GM18508 (cell line): ENCODE data around the gene FFAR2.
"Not testable (repeated sequence)": the region's sequence is repeated elsewhere in the genome, so short reads cannot be mapped to it uniquely, and the experiment has no call there.

ENCODE experiments used
- ATAC-seq: cut with Tn5 transposase; IDR thresholded peaks from one replicate; pipeline ENCODE4 v1.9.1; 2021; ENCODE audit warnings: moderate number of reproducible peaks; ENCODE audit not compliant: insufficient read depth, unreplicated experiment

FFAR2 gene

GRCh38 chr19:35451338-35452096 lies 3.5 kb downstream of the FFAR2 start:
- no peak for ATAC-seq

GRCh38 chr19:35454663-35455062 lies 6.6 kb downstream of the FFAR2 start:
- no peak for ATAC-seq

GRCh38 chr19:35455616-35456201 lies 7.7 kb downstream of the FFAR2 start:
- ATAC-seq, result no peak

- no peak for ATAC-seq
Observed at GRCh38 chr19:35457173-35457572, 9.1 kb downstream of the FFAR2 start.

- ATAC-seq, result no peak
Observed at GRCh38 chr19:35458192-35458591, 10.1 kb downstream of the FFAR2 start.

GRCh38 chr19:35458731-35459391 lies 10.8 kb downstream of the FFAR2 start:
- peak; percentile 31 for ATAC-seq

- ATAC-seq, result no peak
Observed at GRCh38 chr19:35459414-35460082, 11.5 kb downstream of the FFAR2 start.

- no peak for ATAC-seq
Observed at GRCh38 chr19:35460608-35461007, 12.6 kb downstream of the FFAR2 start.

GRCh38 chr19:35461060-35461459 lies 13.0 kb downstream of the FFAR2 start:
- no peak for ATAC-seq

GRCh38 chr19:35461788-35462187 lies 13.7 kb downstream of the FFAR2 start:
- not testable (repeated sequence) for ATAC-seq

- ATAC-seq, result peak; percentile 40
Observed at GRCh38 chr19:35462476-35462953, 14.5 kb downstream of the FFAR2 start.

GRCh38 chr19:35462956-35463355 lies 14.9 kb downstream of the FFAR2 start:
- ATAC-seq, result not testable (repeated sequence)

- no peak for ATAC-seq
Observed at GRCh38 chr19:35466259-35466658, 18.2 kb downstream of the FFAR2 start.

GRCh38 chr19:35468637-35469036 lies 20.6 kb downstream of the FFAR2 start:
- ATAC-seq, result no peak

- no peak for ATAC-seq
Observed at GRCh38 chr19:35470128-35470527, 22.1 kb downstream of the FFAR2 start.

GRCh38 chr19:35471075-35471474 lies 23.0 kb downstream of the FFAR2 start:
- ATAC-seq, result not testable (repeated sequence)

- ATAC-seq, result no peak
Observed at GRCh38 chr19:35471946-35472345, 23.9 kb downstream of the FFAR2 start.

GRCh38 chr19:35474104-35474503 lies 26.0 kb downstream of the FFAR2 start:
- no peak for ATAC-seq

- ATAC-seq, result not testable (repeated sequence)
Observed at GRCh38 chr19:35474594-35474993, 26.5 kb downstream of the FFAR2 start.

- ATAC-seq, result no peak
Observed at GRCh38 chr19:35476149-35476548, 28.1 kb downstream of the FFAR2 start.
